H1 (cell line): Measurements from ENCODE around the gene GPATCH2. TPM values are rescaled to one million over a fixed set of nuclear protein-coding genes. Genes with fewer than 3 reads are reported as not detected.
A peak's percentile ranks its signal among the peaks of the same experiment; 100 is the strongest.
"Not testable (repeated sequence)": the region's sequence is repeated elsewhere in the genome, so short reads cannot be mapped to it uniquely, and the experiment has no call there.

Experiments used
- CTCF ChIA-PET: fragments of 300-600 bp; sonication (Branson Sonifier 250); formaldehyde crosslinking; loops from one replicate; lab custom pipeline; 2021; ENCODE audit not compliant: partially characterized antibody; lab: Charles Lee
- POLR2A ChIA-PET: fragments of 300-600 bp; sonication (Branson Sonifier 250); formaldehyde crosslinking; loops from one replicate; lab custom pipeline; 2021; ENCODE audit warnings: inconsistent platforms; ENCODE audit not compliant: partially characterized antibody; lab: Charles Lee
- DNase-seq, 2 experiments: peaks; one replicate each; pipeline versions ENCODE4 v3.0.0 to v3.0.0-alpha.2; 2010 to 2022; ENCODE audit warnings: low spot score in 2 of 2, low read depth in 1 of 2, mixed read lengths in 1 of 2
- FAIRE-seq: peaks from 2 replicates; lab custom pipeline; 2011; peaks lifted over from hg19 to GRCh38; lab: Jason Lieb, UNC
- H2AFZ ChIP-seq: 2 replicates; pipeline ENCODE4 v1.8.1; 2012; ENCODE audit warnings: low read length, inconsistent platforms
- H2AK5ac ChIP-seq: 2 replicates; pipeline ENCODE4 v1.6.1; 2013; ENCODE audit warnings: low read depth, low read length
- H2BK120ac ChIP-seq: replicated peaks from 2 replicates; pipeline ENCODE3; 2013; ENCODE audit warnings: low read depth, low read length, inconsistent platforms
- H2BK12ac ChIP-seq: 2 replicates; pipeline ENCODE4 v1.6.1; 2013; ENCODE audit warnings: low read depth, low read length
- H2BK15ac ChIP-seq: 2 replicates; pipeline ENCODE4 v1.6.1; 2013; ENCODE audit warnings: low read length
- H2BK20ac ChIP-seq: 2 replicates; pipeline ENCODE4 v1.6.1; 2013; ENCODE audit warnings: low read length
- H2BK5ac ChIP-seq: 2 replicates; pipeline ENCODE4 v1.6.1; 2013; ENCODE audit warnings: low read depth, low read length
- H3K14ac ChIP-seq: 2 replicates; pipeline ENCODE4 v1.6.1; 2013; ENCODE audit warnings: inconsistent platforms; ENCODE audit not compliant: insufficient read length
- H3K18ac ChIP-seq: 2 replicates; pipeline ENCODE4 v1.6.1; 2013; ENCODE audit warnings: low read length; ENCODE audit errors: extremely low read depth
- H3K23ac ChIP-seq: 2 replicates; pipeline ENCODE4 v1.6.1; 2013; ENCODE audit warnings: inconsistent platforms; ENCODE audit not compliant: insufficient read length
- H3K23me2 ChIP-seq: 2 replicates; pipeline ENCODE4 v1.6.1; 2013; ENCODE audit warnings: low read depth, low read length
- H3K27ac ChIP-seq: 2 replicates; pipeline ENCODE4 v1.6.1; 2011; ENCODE audit warnings: low read depth, low read length, inconsistent platforms
- H3K27me3 ChIP-seq, 4 experiments: replicated peaks in 1 of 4; 1 replicate in 1 of 4; 2 replicates in 3 of 4; pipeline versions ENCODE4 v1.6.1 to v1.8.1; 2011 to 2013; ENCODE audit warnings: low read length in 3 of 4, mild to moderate bottlenecking in 3 of 4, inconsistent platforms in 2 of 4, mixed read lengths in 2 of 4, moderate library complexity in 1 of 4; ENCODE audit not compliant: control insufficient read depth in 3 of 4, insufficient read depth in 3 of 4; ENCODE audit errors: extremely low read depth in 1 of 4
- H3K36me3 ChIP-seq, 4 experiments: 2 replicates each; pipeline versions ENCODE4 v1.6.1 to v1.8.1; 2011 to 2013; ENCODE audit warnings: mild to moderate bottlenecking in 4 of 4, low read length in 3 of 4, moderate library complexity in 2 of 4, control low read depth in 1 of 4, inconsistent platforms in 1 of 4; ENCODE audit not compliant: insufficient read depth in 4 of 4, control insufficient read depth in 2 of 4
- H3K4ac ChIP-seq: replicated peaks from 2 replicates; pipeline ENCODE3; 2013; ENCODE audit warnings: low read length, low read depth, mixed read lengths, inconsistent platforms; ENCODE audit not compliant: insufficient read length
- H3K4me1 ChIP-seq, 4 experiments: replicated peaks in 1 of 4; 1 replicate in 1 of 4; 2 replicates in 3 of 4; pipeline versions ENCODE4 v1.6.1 to v1.8.1; 2011 to 2013; ENCODE audit warnings: low read length in 3 of 4, inconsistent platforms in 2 of 4, mixed read lengths in 1 of 4; ENCODE audit not compliant: insufficient read depth in 4 of 4, control insufficient read depth in 3 of 4
- H3K4me2 ChIP-seq, 2 experiments: 2 replicates each; pipeline versions ENCODE4 v1.6.1 to v1.8.1; 2011 to 2013; ENCODE audit warnings: low read depth in 2 of 2, low read length in 2 of 2, control low read depth in 1 of 2, inconsistent platforms in 1 of 2, mild to moderate bottlenecking in 1 of 2; ENCODE audit not compliant: insufficient read depth in 1 of 2
- H3K4me3 ChIP-seq, 4 experiments: fragments of 200-600, 300-600 bp in 1 of 4; sonication (generic), shearing (Covaris generic), sonication (Bioruptor Twin) in 1 of 4; 2 replicates each; pipeline versions ENCODE4 v1.5.1 to v1.8.1; 2011 to 2016; ENCODE audit warnings: low read length in 4 of 4, low read depth in 3 of 4, control low read depth in 2 of 4, inconsistent platforms in 2 of 4, mild to moderate bottlenecking in 2 of 4, mixed read lengths in 1 of 4, moderate library complexity in 1 of 4; ENCODE audit not compliant: insufficient read depth in 2 of 4; ENCODE audit errors: extremely low read depth in 1 of 4
- H3K56ac ChIP-seq: replicated peaks from 2 replicates; pipeline ENCODE3; 2013; ENCODE audit warnings: low read depth, mild to moderate bottlenecking, mixed read lengths, low read length, inconsistent platforms; ENCODE audit not compliant: insufficient read length
- H3K79me1 ChIP-seq: 2 replicates; pipeline ENCODE4 v1.6.1; 2013; ENCODE audit warnings: low read depth, low read length, control low read depth
- H3K79me2 ChIP-seq, 2 experiments: 2 replicates each; pipeline versions ENCODE4 v1.6.1 to v1.8.1; 2012 to 2013; ENCODE audit warnings: low read length in 2 of 2, mild to moderate bottlenecking in 2 of 2, inconsistent platforms in 1 of 2; ENCODE audit not compliant: insufficient read depth in 2 of 2, control insufficient read depth in 1 of 2
- H3K9ac ChIP-seq, 4 experiments: replicated peaks in 1 of 4; 1 replicate in 1 of 4; 2 replicates in 3 of 4; pipeline versions ENCODE4 v1.6.1 to v1.8.1; 2011 to 2013; ENCODE audit warnings: low read depth in 3 of 4, low read length in 3 of 4, control low read depth in 2 of 4, mild to moderate bottlenecking in 2 of 4, moderate library complexity in 2 of 4, inconsistent platforms in 1 of 4; ENCODE audit errors: extremely low read depth in 1 of 4
- H3K9me3 ChIP-seq, 2 experiments: 2 replicates each; pipeline versions ENCODE4 v1.6.1 to v1.8.1; 2012 to 2013; ENCODE audit warnings: mild to moderate bottlenecking in 2 of 2, moderate library complexity in 2 of 2, control low read depth in 1 of 2, inconsistent platforms in 1 of 2, low read depth in 1 of 2, low read length in 1 of 2, mixed read lengths in 1 of 2; ENCODE audit not compliant: insufficient read depth in 2 of 2
- H4K20me1 ChIP-seq, 2 experiments: replicated peaks in 1 of 2; 2 replicates each; pipeline versions ENCODE3 to v1.8.1; 2011 to 2013; ENCODE audit warnings: inconsistent platforms in 2 of 2, low read length in 2 of 2, mild to moderate bottlenecking in 1 of 2; ENCODE audit not compliant: insufficient read depth in 2 of 2, control insufficient read depth in 1 of 2
- H4K5ac ChIP-seq: 2 replicates; pipeline ENCODE4 v1.6.1; 2013; ENCODE audit warnings: low read length, low read depth, mixed read lengths, inconsistent platforms; ENCODE audit not compliant: insufficient read length
- H4K8ac ChIP-seq: 2 replicates; pipeline ENCODE4 v1.8.0; 2013; ENCODE audit warnings: mild to moderate bottlenecking, moderate library complexity, low read length, inconsistent platforms; ENCODE audit not compliant: insufficient read depth; ENCODE audit errors: extremely low read depth
- H4K91ac ChIP-seq: replicated peaks from 2 replicates; pipeline ENCODE3; 2013; ENCODE audit warnings: low read length, mixed read lengths, inconsistent platforms; ENCODE audit not compliant: insufficient read length
- CEBPB ChIP-seq: IDR thresholded peaks from 2 replicates; pipeline ENCODE4 v1.6.1; 2012; ENCODE audit warnings: low read depth, low read length
- WGBS, 2 experiments: shearing (Covaris generic) in 1 of 2; methylation state at CpG; one replicate each; pipeline versions ENCODE4 v1.1.6 to v1.1.7; 2013 to 2015; ENCODE audit warnings: low lambda C conversion rate in 2 of 2, mixed read lengths in 2 of 2, inconsistent platforms in 1 of 2, low coverage in 1 of 2, missing lambda C conversion rate in 1 of 2; ENCODE audit not compliant: insufficient replicate concordance in 2 of 2, insufficient coverage in 1 of 2, insufficient read length in 1 of 2; ENCODE audit errors: extremely low coverage in 1 of 2, missing lambda C conversion rate in 1 of 2; 5-methylcytosine and 5-hydroxymethylcytosine counted together
- polyA plus RNA-seq, 7 experiments: library from polyadenylated mRNA; depleted of rRNA in 3 of 7; stranded (reverse) in 5 of 7; unstranded in 2 of 7; fragments of >200 nt in 5 of 7; fragments of 200-250 nt in 2 of 7; gene quantifications; 1 replicate in 5 of 7; 2 replicates in 1 of 7; 4 replicates in 1 of 7; pipeline versions ENCODE4 v1.2.1 to v1.2.3, GENCODE V29; 2011 to 2013; ENCODE audit warnings: missing spikeins in 2 of 7, mixed read lengths in 2 of 7
- total RNA-seq: library from RNA; stranded (reverse); fragmentation: NEBNext Ultra II Directional; extraction: Animal tissue kit (Norgen Biotek cat#: 25700); gene quantifications from 2 replicates; pipeline ENCODE4 v1.2.1, GENCODE V29; 2021

The GPATCH2 gene
- total and polyA plus RNA-seq, 2 of the 8 experiments (the other 6 are each of a cell fraction or from before 2014, with no cell fraction given), result 3.9 to 13.1 TPM

DNA sequence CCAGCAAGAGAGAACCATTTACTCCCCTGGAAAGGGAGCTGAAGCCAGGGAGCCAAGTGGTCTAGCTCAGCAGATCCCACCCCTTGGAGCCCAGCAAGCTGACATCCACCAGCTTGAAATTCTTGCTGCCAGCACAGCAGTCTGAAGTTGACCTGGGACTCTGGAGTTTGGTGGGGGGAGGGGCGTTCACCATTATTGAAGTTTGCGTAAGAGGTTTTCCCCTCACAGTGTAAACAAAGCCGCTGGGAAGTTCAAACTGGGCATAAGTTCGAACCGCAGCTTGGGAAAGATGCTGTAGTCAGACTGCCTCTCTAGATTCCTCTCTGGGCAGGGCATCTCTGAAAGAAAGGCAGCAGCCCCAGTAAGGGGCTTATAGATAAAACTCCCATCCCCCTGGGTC, 251.1 kb downstream of the GPATCH2 start:
- not testable (repeated sequence) for H3K18ac ChIP-seq, H4K91ac ChIP-seq, H4K5ac ChIP-seq, H2BK20ac ChIP-seq, FAIRE-seq, H4K8ac ChIP-seq, H2AK5ac ChIP-seq, H3K9me3 ChIP-seq, H3K4me2 ChIP-seq, H3K36me3 ChIP-seq, H2BK5ac ChIP-seq
- 91% methylated on average over 5 of the region's 5 CpGs; no CpG with 5 or more reads in 1 of the 2 experiments for WGBS, 2 experiments
- peak; percentile 48 for TF ChIP-seq CEBPB
- TF ChIP-seq, all 59 proteins: peak for 1; not testable (repeated sequence) for 58
- H2BK12ac ChIP-seq, DNase-seq, H2BK15ac ChIP-seq, H3K4ac ChIP-seq, H3K79me2 ChIP-seq, H3K4me1 ChIP-seq, H3K23me2 ChIP-seq, H3K9ac ChIP-seq, H2AFZ ChIP-seq, H3K14ac ChIP-seq, H3K23ac ChIP-seq, H3K27ac ChIP-seq, H3K79me1 ChIP-seq, H3K4me3 ChIP-seq, POLR2A ChIA-PET, H2BK120ac ChIP-seq, H4K20me1 ChIP-seq, H3K56ac ChIP-seq: not testable (repeated sequence)
- CTCF ChIA-PET, result interaction anchor here (1.1 kb wide), 1 partner anchor 11 kb away, joined by 3 read pairs; no protein-coding TSS in a partner anchor
- H3K27me3 ChIP-seq, result peaks cover 7 to 36% (median 19%) of the 10 kb centered on the region in 4 experiments
